ENCODE results near the gene PIK3R5.

DNA sequence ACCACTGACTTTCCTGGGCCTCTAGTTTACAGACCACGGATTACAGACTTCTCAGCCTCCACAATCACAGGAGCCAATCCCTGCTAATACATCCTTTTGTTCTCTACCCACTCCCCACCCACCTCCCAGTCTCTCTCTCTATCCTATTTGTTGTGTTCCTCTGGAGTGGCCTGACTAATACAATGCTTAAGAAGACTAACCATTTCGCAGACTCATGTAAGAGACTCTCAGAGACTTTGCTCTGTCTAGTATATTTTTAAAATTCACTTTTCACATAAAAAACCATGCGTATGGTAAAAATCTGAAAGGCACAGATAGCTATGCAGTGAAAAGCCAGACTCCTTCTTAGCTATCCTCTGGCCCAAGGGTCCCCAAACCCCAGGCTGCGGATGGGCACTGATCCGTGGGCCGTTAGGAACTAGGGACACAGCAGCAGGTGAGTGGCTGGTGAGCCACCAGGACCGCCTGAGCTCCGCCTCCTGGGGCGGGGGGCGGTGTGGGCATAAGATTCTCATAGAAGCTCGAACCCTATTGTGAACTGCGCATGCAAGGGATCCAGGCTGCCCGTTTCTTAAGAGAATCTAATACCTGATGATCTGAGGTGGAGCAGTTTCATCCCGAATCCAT is 105.6 kb downstream of the PIK3R5 start:
- TF ChIP-seq, protein P1, sequence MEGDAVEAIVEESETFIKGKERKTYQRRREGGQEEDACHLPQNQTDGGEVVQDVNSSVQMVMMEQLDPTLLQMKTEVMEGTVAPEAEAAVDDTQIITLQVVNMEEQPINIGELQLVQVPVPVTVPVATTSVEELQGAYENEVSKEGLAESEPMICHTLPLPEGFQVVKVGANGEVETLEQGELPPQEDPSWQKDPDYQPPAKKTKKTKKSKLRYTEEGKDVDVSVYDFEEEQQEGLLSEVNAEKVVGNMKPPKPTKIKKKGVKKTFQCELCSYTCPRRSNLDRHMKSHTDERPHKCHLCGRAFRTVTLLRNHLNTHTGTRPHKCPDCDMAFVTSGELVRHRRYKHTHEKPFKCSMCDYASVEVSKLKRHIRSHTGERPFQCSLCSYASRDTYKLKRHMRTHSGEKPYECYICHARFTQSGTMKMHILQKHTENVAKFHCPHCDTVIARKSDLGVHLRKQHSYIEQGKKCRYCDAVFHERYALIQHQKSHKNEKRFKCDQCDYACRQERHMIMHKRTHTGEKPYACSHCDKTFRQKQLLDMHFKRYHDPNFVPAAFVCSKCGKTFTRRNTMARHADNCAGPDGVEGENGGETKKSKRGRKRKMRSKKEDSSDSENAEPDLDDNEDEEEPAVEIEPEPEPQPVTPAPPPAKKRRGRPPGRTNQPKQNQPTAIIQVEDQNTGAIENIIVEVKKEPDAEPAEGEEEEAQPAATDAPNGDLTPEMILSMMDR (IDR thresholded peaks at IDR 0.05; ENCODE audit: insufficient read depth, low read depth, low read length) = no peak
- no peak for TF ChIP-seq EZH2 (IDR thresholded peaks at IDR 0.05; ENCODE audit: insufficient read depth, low read length)

Measured in astrocyte (in vitro differentiated cells and primary cell).